ENCODE data around the gene PATE4. TPM values are rescaled to one million over a fixed set of nuclear protein-coding genes. Genes with fewer than 3 reads are reported as not detected.

The PATE4 gene
- total RNA-seq, 2 experiments from 2014 or later, result not detected

DNA sequence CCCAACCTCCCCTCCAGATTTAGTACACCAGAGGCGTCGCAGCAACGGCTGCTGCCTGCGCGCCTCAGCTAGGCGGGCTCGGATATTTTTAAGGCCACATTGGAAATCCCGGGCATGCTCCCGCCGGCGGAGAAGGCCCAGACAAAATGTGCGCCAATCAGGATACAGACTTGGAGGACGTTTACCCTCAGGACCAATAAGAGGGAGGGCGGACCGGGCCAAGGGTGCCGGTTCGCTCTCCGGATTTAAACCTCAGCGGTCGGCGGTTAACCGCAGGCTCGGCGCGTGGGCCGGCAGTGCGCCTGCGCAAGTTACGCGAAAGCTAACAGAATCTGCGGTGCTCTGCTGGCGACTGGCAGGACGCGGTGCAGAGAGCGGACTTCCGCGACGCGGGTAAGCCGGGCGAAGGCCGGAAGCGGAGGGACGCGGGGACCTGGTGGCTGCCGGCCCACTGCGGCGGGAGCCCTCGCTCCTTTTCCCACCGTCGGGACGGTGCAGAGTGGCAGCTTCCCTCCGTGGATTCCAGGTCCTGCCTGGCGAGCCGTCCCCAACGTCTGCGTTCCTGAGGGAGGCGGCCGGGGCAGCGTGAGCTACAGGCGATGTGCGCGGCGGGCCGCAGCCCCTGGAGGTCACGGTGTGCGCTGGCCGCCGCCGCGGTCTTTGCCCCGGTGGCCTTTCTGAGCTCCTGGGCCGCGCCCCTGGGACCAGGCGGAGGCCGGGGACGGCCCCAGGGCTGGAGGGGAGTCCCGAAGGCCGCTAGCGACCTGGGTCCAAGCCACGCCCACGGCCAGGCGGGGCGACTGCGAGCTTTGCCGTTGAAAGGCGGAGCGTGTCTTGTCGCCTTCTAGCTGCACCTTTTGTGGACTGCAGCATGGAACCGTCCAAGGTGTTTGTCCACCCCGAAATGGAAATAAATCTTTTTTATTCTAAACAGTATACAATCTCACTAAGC lies 54.5 kb downstream of the PATE4 start, which contains the start of gene HYLS1:
Gene HYLS1 (plus strand): TSS at position 296 of the 952 bp plus-strand sequence. CDS start 11,701 bp downstream, outside the sequence.
- no peaks in the 10 kb centered on the region for H3K9me3 Mint-ChIP-seq (ENCODE audit: low read depth)
- peak within 1 kb of the TSS; percentile 87 for H3K27ac Mint-ChIP-seq
- DNase-seq (peak; percentile 97), ATAC-seq (peak; percentile 90)
- H3K4me3 Mint-ChIP-seq, result peak within 1 kb of the TSS; percentile 78
- CTCF ChIA-PET, result interaction anchor here (0.6 to 1.8 kb wide), 8 partner anchors 10 to 1074 kb away, joined by 3 to 14 read pairs (median 4); partner anchors contain the start of gene PUS3
- POLR2A ChIA-PET, result interaction anchor here (0.5 to 2.1 kb wide), 9 partner anchors 9 to 1141 kb away, joined by 3 to 23 read pairs (median 5); partner anchors contain the start of genes CHEK1, EI24, FAM118B and PUS3
- H3K27me3 Mint-ChIP-seq, result no peaks in the 10 kb centered on the region
- intact Hi-C loops (cut with DNase I, micrococcal nuclease), result loop anchor here (1.0 to 5.0 kb wide), 16 partner anchors 16 to 1265 kb away; partner anchors contain the start of genes CCDC15 (in 2 of the 2), PUS3 (in 2 of the 2), STT3A (in 2 of the 2) and CDON (in 1 of the 2)
- H3K4me1 Mint-ChIP-seq, result peaks cover 41% of the 10 kb centered on the region
- peaks cover 8% of the 10 kb centered on the region for H3K36me3 Mint-ChIP-seq (ENCODE audit: low read depth)

Other genes with a start within 250 kb of the PATE4 start
- 100 to 1,000 TPM; 127 to 128 TPM for gene STT3A, start 240.5 kb upstream of the PATE4 start, total RNA-seq
- 100 to 1,000 TPM; 132 to 160 TPM for gene CHEK1, start 208.2 kb upstream of the PATE4 start, total RNA-seq
- not detected for gene ACRV1, start 152.5 kb upstream of the PATE4 start, total RNA-seq
- not detected for gene PATE1, start 87.0 kb upstream of the PATE4 start, total RNA-seq
- under 1 TPM in 1 of 2 experiments, not detected in 1; 0.16 TPM for gene PATE2, start 54.5 kb upstream of the PATE4 start, total RNA-seq
- gene PATE3, start 45.2 kb upstream of the PATE4 start, total RNA-seq, result not detected
- 1 to 10 TPM; 7.2 to 9.3 TPM for gene HYLS1, start 54.4 kb downstream of the PATE4 start, total RNA-seq
- 10 to 100 TPM; 14.3 to 19.9 TPM for gene PUS3, start 69.9 kb downstream of the PATE4 start, total RNA-seq
- not detected for gene DDX25, start 71.2 kb downstream of the PATE4 start, total RNA-seq
- not detected for gene VSIG10L2, start 112.7 kb downstream of the PATE4 start, total RNA-seq
- 1 to 10 TPM; 1.8 to 3.2 TPM for gene CDON, start 229.6 kb downstream of the PATE4 start, total RNA-seq